Sigmoid colon (tissue), 7 donors: ENCODE data around the gene SKA2. TPM values are rescaled to one million over a fixed set of nuclear protein-coding genes. Genes with fewer than 3 reads are reported as not detected.
"Not testable (repeated sequence)": the region's sequence is repeated elsewhere in the genome, so short reads cannot be mapped to it uniquely, and the experiment has no call there.

ENCODE experiments used
- DNase-seq: peaks from one replicate; pipeline ENCODE4 v3.0.0-alpha.2; 2019
- H3K27ac ChIP-seq, 4 donors: fragments of 200-600 bp; sonication (generic); one replicate each; pipeline ENCODE4 v1.5.1; 2016 to 2019; ENCODE audit warnings: mild to moderate bottlenecking in 1 of 4
- H3K27me3 ChIP-seq, 3 donors: fragments of 200-600 bp; sonication (generic); one replicate each; pipeline ENCODE4 v1.5.1; 2019; ENCODE audit warnings: mild to moderate bottlenecking in 1 of 3
- H3K36me3 ChIP-seq, 4 donors: fragments of 200-600 bp; sonication (generic); one replicate each; pipeline ENCODE4 v1.5.1; 2016 to 2019
- H3K4me1 ChIP-seq, 4 donors: fragments of 200-600 bp; sonication (generic); one replicate each; pipeline ENCODE4 v1.5.1; 2017 to 2019
- H3K4me3 ChIP-seq, 4 donors: fragments of 200-600 bp; sonication (generic); one replicate each; pipeline ENCODE4 v1.5.1; 2017 to 2019; ENCODE audit warnings: mild to moderate bottlenecking in 2 of 4, moderate library complexity in 1 of 4
- H3K9me3 ChIP-seq, 4 donors: fragments of 200-600 bp in 3 of 4; sonication (generic) in 3 of 4; one replicate each; pipeline versions ENCODE4 v1.5.1 to v1.6.1; 2013 to 2019
- CTCF ChIP-seq, 4 experiments: fragments of 450-650 bp in 3 of 4; fragments of 200-600 bp in 1 of 4; IDR thresholded peaks; one replicate each; pipeline ENCODE4 v1.5.1; 2016 to 2019; ENCODE audit warnings: antibody characterized with exemption in 4 of 4, mild to moderate bottlenecking in 3 of 4, moderate library complexity in 2 of 4
- EP300 ChIP-seq, 4 donors: sonication (generic); formaldehyde crosslinking; IDR thresholded peaks; one replicate each; pipeline ENCODE4 v1.6.1; 2017; ENCODE audit warnings: antibody characterized with exemption in 4 of 4
- POLR2A ChIP-seq, 2 donors: fragments of 450-650 bp; IDR thresholded peaks; one replicate each; pipeline ENCODE4 v1.6.1; 2016; ENCODE audit warnings: antibody characterized with exemption in 2 of 2, mild to moderate bottlenecking in 2 of 2, moderate library complexity in 2 of 2
- POLR2AphosphoS5 ChIP-seq, 4 donors: sonication (generic); formaldehyde crosslinking; IDR thresholded peaks; one replicate each; pipeline ENCODE4 v1.6.1; 2017; ENCODE audit warnings: antibody characterized with exemption in 4 of 4
- WGBS, 2 donors: extraction: QIAGEN DNeasy Blood & Tissue Kit; methylation state at CpG; one replicate each; pipeline ENCODE4 v1.1.7; 2013; 5-methylcytosine and 5-hydroxymethylcytosine counted together
- intact Hi-C: fragments of 100-400 bp; cut with DNase I; formaldehyde crosslinking; loops from one replicate; pipeline ENCODE4 v1.15.1; 2023
- polyA plus RNA-seq, 3 donors: library from polyadenylated mRNA; stranded (reverse); fragments of 200-250 nt; gene quantifications; one replicate each; pipeline ENCODE4 v1.2.3, GENCODE V29; 2013
- total RNA-seq, 4 donors: library from RNA; depleted of rRNA; stranded (reverse); fragments of >200 nt; gene quantifications; one replicate each; pipeline ENCODE4 v1.1.0, GENCODE V29; 2016
- donor health status: healthy with polysubstance abuse.
- donor health status: Bipolar disorder and iron deficiency.
- donor health status: healthy.

The SKA2 gene
- total and polyA plus RNA-seq, 7 donors, result 19.2 to 49.6 (median 40.7) TPM

GRCh38 chr17:59093145-59093701 lies 61.8 kb downstream of the SKA2 start:
- H3K9me3 ChIP-seq, result no peaks in the 10 kb centered on the region
- 11 to 56% methylated on average over 4 of the region's 4 CpGs for WGBS, 2 donors
- intact Hi-C loops, result no loop called here
- H3K27me3 ChIP-seq, result no peaks in the 10 kb centered on the region
- peak overlapping the region in 3 of 4 donors; percentile 17 to 52 (median 52) for H3K27ac ChIP-seq
- peaks cover 0 to 17% (median 16%) of the 10 kb centered on the region in 4 donors for H3K4me1 ChIP-seq
- H3K36me3 ChIP-seq, result peaks cover 0 to 25% (median 6%) of the 10 kb centered on the region in 4 donors
- peak overlapping the region in 1 of 4 donors; percentile 8 for H3K4me3 ChIP-seq
- TF ChIP-seq POLR2A (IDR thresholded peaks at IDR 0.05) (no peak), POLR2AphosphoS5 (IDR thresholded peaks at IDR 0.05) (no peak), CTCF (IDR thresholded peaks at IDR 0.05) (no peak), EP300 (IDR thresholded peaks at IDR 0.05) (no peak)
- DNase-seq, result no peak

GRCh38 chr17:59090593-59090992 lies 64.4 kb downstream of the SKA2 start:
- WGBS, 2 donors, result 94 to 95% methylated on average over 12 of the region's 12 CpGs
- intact Hi-C loops, H3K27me3 ChIP-seq, H3K27ac ChIP-seq, H3K4me3 ChIP-seq, DNase-seq, H3K9me3 ChIP-seq: not testable (repeated sequence)
- H3K4me1 ChIP-seq, result peaks cover 0 to 17% (median 16%) of the 10 kb centered on the region in 4 donors
- peaks cover 0 to 33% (median 9%) of the 10 kb centered on the region in 4 donors for H3K36me3 ChIP-seq

GRCh38 chr17:59084154-59084553 lies 70.8 kb downstream of the SKA2 start:
- WGBS, 2 donors, result 96% methylated on average over 4 of the region's 4 CpGs
- H3K27me3 ChIP-seq, result no peaks in the 10 kb centered on the region
- no peaks in the 10 kb centered on the region for H3K4me1 ChIP-seq
- peaks cover 0 to 43% (median 12%) of the 10 kb centered on the region in 4 donors for H3K36me3 ChIP-seq
- no peak for DNase-seq
- H3K4me3 ChIP-seq, result no peak overlapping the region
- intact Hi-C loops, result no loop called here
- no peak overlapping the region for H3K27ac ChIP-seq
- no peak for TF ChIP-seq CTCF (IDR thresholded peaks at IDR 0.05)
- TF ChIP-seq EP300 (IDR thresholded peaks at IDR 0.05), result no peak
- no peak for TF ChIP-seq POLR2AphosphoS5 (IDR thresholded peaks at IDR 0.05)
- TF ChIP-seq POLR2A (IDR thresholded peaks at IDR 0.05), result no peak
- no peaks in the 10 kb centered on the region for H3K9me3 ChIP-seq

- H3K27me3 ChIP-seq, result no peaks in the 10 kb centered on the region
- no peaks in the 10 kb centered on the region for H3K4me1 ChIP-seq
- no peak for DNase-seq
- TF ChIP-seq CTCF (IDR thresholded peaks at IDR 0.05), result no peak
- TF ChIP-seq POLR2AphosphoS5 (IDR thresholded peaks at IDR 0.05), result no peak
- no peak for TF ChIP-seq POLR2A (IDR thresholded peaks at IDR 0.05)
- TF ChIP-seq EP300 (IDR thresholded peaks at IDR 0.05), result no peak
- no peak overlapping the region for H3K4me3 ChIP-seq
- H3K27ac ChIP-seq, result no peak overlapping the region
- intact Hi-C loops, result no loop called here
- H3K36me3 ChIP-seq, result peaks cover 7 to 80% (median 12%) of the 10 kb centered on the region in 4 donors
- no peaks in the 10 kb centered on the region for H3K9me3 ChIP-seq
These were observed 80.5 kb downstream of the SKA2 start for GRCh38 chr17:59074494-59074893.

GRCh38 chr17:59073972-59074371 lies 81.0 kb downstream of the SKA2 start:
- H3K27me3 ChIP-seq, result no peaks in the 10 kb centered on the region
- H3K27ac ChIP-seq, result no peak overlapping the region
- intact Hi-C loops, result no loop called here
- no peaks in the 10 kb centered on the region for H3K9me3 ChIP-seq
- peaks cover 9 to 80% (median 10%) of the 10 kb centered on the region in 4 donors for H3K36me3 ChIP-seq
- no peaks in the 10 kb centered on the region for H3K4me1 ChIP-seq
- no peak for DNase-seq
- H3K4me3 ChIP-seq, result no peak overlapping the region
- 99% methylated on average over 1 of the region's 1 CpG for WGBS, 2 donors
- TF ChIP-seq CTCF (IDR thresholded peaks at IDR 0.05) (no peak), EP300 (IDR thresholded peaks at IDR 0.05) (no peak), POLR2A (IDR thresholded peaks at IDR 0.05) (no peak), POLR2AphosphoS5 (IDR thresholded peaks at IDR 0.05) (no peak)
